ENCODE measurements around the gene PRMT3. TPM values are rescaled to one million over a fixed set of nuclear protein-coding genes. Genes with fewer than 3 reads are reported as not detected.
A peak's percentile ranks its signal among the peaks of the same experiment; 100 is the strongest.
"Not testable (repeated sequence)": the region's sequence is repeated elsewhere in the genome, so short reads cannot be mapped to it uniquely, and the experiment has no call there.

PRMT3 gene
- total and polyA plus RNA-seq, 3 experiments from 2014 or later, result 5.4 to 54.4 (median 50.0) TPM

- Mint-ChIP-seq H3K4me3 (no peak overlapping the region), H3K4me1 (peaks cover 12 to 24% (median 22%) of the 10 kb centered on the region in 3 donors), H3K27ac (no peak overlapping the region), H3K27me3 (peaks cover 0 to 2% of the 10 kb centered on the region in 2 donors), H3K36me3 (no peaks in the 10 kb centered on the region), H3K9me3 (no peaks in the 10 kb centered on the region)
- no peak overlapping the region for H3K4me3 ChIP-seq (ENCODE audit: low read length)
- CTCF ChIA-PET, result interaction anchor here (1.3 to 1.7 kb wide), 2 partner anchors 14 to 229 kb away, joined by 3 to 5 read pairs; no protein-coding TSS in a partner anchor
- no peaks in the 10 kb centered on the region for H3K27me3 ChIP-seq (ENCODE audit: insufficient read depth, low read length, poor library complexity, severe bottlenecking)
- no peaks in the 10 kb centered on the region for H3K36me3 ChIP-seq (ENCODE audit: insufficient read depth, low read length)
- no peaks in the 10 kb centered on the region for H3K9me3 ChIP-seq (ENCODE audit: low read length)
- H3K27ac ChIP-seq (ENCODE audit: low read depth, low read length), result no peak overlapping the region
- H3K4me1 ChIP-seq (ENCODE audit: insufficient read depth, low read length), result peaks cover 12% of the 10 kb centered on the region
- DNase-seq, result no peak
- POLR2A ChIA-PET, result no interaction called here
Measured at GRCh38 chr11:20357150-20357549, 30.4 kb upstream of the PRMT3 start.

- CTCF ChIA-PET, result interaction anchor here (0.7 to 2.3 kb wide), 4 partner anchors 9 to 232 kb away, joined by 3 to 13 read pairs (median 4); no protein-coding TSS in a partner anchor
- Histone ChIP-seq H3K27me3 (ENCODE audit: insufficient read depth, low read length, poor library complexity, severe bottlenecking) (no peaks in the 10 kb centered on the region), H3K36me3 (ENCODE audit: insufficient read depth, low read length) (no peaks in the 10 kb centered on the region), H3K4me3 (ENCODE audit: low read length) (peak overlapping the region; percentile 0), H3K4me1 (ENCODE audit: insufficient read depth, low read length) (peaks cover 37% of the 10 kb centered on the region), H3K27ac (ENCODE audit: low read depth, low read length) (no peak overlapping the region), H3K9me3 (ENCODE audit: low read length) (no peaks in the 10 kb centered on the region)
- POLR2A ChIA-PET, result no interaction called here
- DNase-seq, result peak in 4 of 5 donors; percentile 36 to 61 (median 47)
- Mint-ChIP-seq H3K4me1 (peaks cover 40 to 52% (median 43%) of the 10 kb centered on the region in 3 donors), H3K36me3 (peaks cover 0 to 5% (median 0%) of the 10 kb centered on the region in 3 donors), H3K9me3 (no peaks in the 10 kb centered on the region), H3K27me3 (no peaks in the 10 kb centered on the region), H3K4me3 (peak overlapping the region; percentile 38 to 79 (median 67)), H3K27ac (peak overlapping the region; percentile 62 to 92 (median 82))
Measured at GRCh38 chr11:20360650-20361049, 26.9 kb upstream of the PRMT3 start.

GRCh38 chr11:20362481-20362880, 25.0 kb upstream of the PRMT3 start:
- no peaks in the 10 kb centered on the region for H3K36me3 ChIP-seq (ENCODE audit: insufficient read depth, low read length)
- peak overlapping the region; percentile 7 to 96 (median 93) for H3K27ac Mint-ChIP-seq
- DNase-seq, result no peak
- ChIA-PET POLR2A (no interaction called here), CTCF (interaction anchor here (1.5 to 2.6 kb wide), 2 partner anchors 8 to 24 kb away, joined by 5 to 12 read pairs; no protein-coding TSS in a partner anchor)
- H3K9me3 Mint-ChIP-seq, result no peaks in the 10 kb centered on the region
- H3K4me3 Mint-ChIP-seq, result peak overlapping the region; percentile 72 to 97 (median 94)
- H3K4me3 ChIP-seq (ENCODE audit: low read length), result peak overlapping the region; percentile 78
- no peaks in the 10 kb centered on the region for H3K27me3 Mint-ChIP-seq
- peaks cover 53 to 67% (median 59%) of the 10 kb centered on the region in 3 donors for H3K4me1 Mint-ChIP-seq
- no peaks in the 10 kb centered on the region for H3K9me3 ChIP-seq (ENCODE audit: low read length)
- peaks cover 41% of the 10 kb centered on the region for H3K4me1 ChIP-seq (ENCODE audit: insufficient read depth, low read length)
- H3K27me3 ChIP-seq (ENCODE audit: insufficient read depth, low read length, poor library complexity, severe bottlenecking), result no peaks in the 10 kb centered on the region
- peaks cover 0 to 12% (median 4%) of the 10 kb centered on the region in 3 donors for H3K36me3 Mint-ChIP-seq
- H3K27ac ChIP-seq (ENCODE audit: low read depth, low read length), result no peak overlapping the region

GRCh38 chr11:20363149-20363499, 24.4 kb upstream of the PRMT3 start:
- H3K4me1 Mint-ChIP-seq, result peaks cover 55 to 72% (median 62%) of the 10 kb centered on the region in 3 donors
- peak overlapping the region; percentile 88 to 96 (median 94) for H3K27ac Mint-ChIP-seq
- no peaks in the 10 kb centered on the region for H3K27me3 ChIP-seq (ENCODE audit: insufficient read depth, low read length, poor library complexity, severe bottlenecking)
- POLR2A ChIA-PET, result interaction anchor here (1.1 kb wide), 1 partner anchor 9 kb away, joined by 4 read pairs; no protein-coding TSS in a partner anchor
- H3K9me3 Mint-ChIP-seq, result no peaks in the 10 kb centered on the region
- peak overlapping the region; percentile 83 for H3K27ac ChIP-seq (ENCODE audit: low read depth, low read length)
- peaks cover 0 to 15% (median 5%) of the 10 kb centered on the region in 3 donors for H3K36me3 Mint-ChIP-seq
- H3K27me3 Mint-ChIP-seq, result no peaks in the 10 kb centered on the region
- no peaks in the 10 kb centered on the region for H3K9me3 ChIP-seq (ENCODE audit: low read length)
- DNase-seq, result no peak
- peak overlapping the region; percentile 84 to 97 (median 94) for H3K4me3 Mint-ChIP-seq
- CTCF ChIA-PET, result interaction anchor here (1.4 to 2.6 kb wide), 3 partner anchors 8 to 235 kb away, joined by 5 to 12 read pairs (median 7); no protein-coding TSS in a partner anchor
- peak overlapping the region; percentile 78 for H3K4me3 ChIP-seq (ENCODE audit: low read length)
- peaks cover 42% of the 10 kb centered on the region for H3K4me1 ChIP-seq (ENCODE audit: insufficient read depth, low read length)
- H3K36me3 ChIP-seq (ENCODE audit: insufficient read depth, low read length), result no peaks in the 10 kb centered on the region

GRCh38 chr11:20363500-20364340, 23.8 kb upstream of the PRMT3 start, which contains the start of gene HTATIP2:
Gene HTATIP2 (plus strand): TSS chr11:20363714. CDS start chr11:20364238, 524 bp downstream.
- H3K27ac Mint-ChIP-seq, result peak within 1 kb of the TSS; percentile 88 to 96 (median 94)
- POLR2A ChIA-PET, result interaction anchor here (0.5 to 1.1 kb wide), 2 partner anchors 10 to 207 kb away, joined by 3 to 4 read pairs; no protein-coding TSS in a partner anchor
- peak within 1 kb of the TSS; percentile 83 for H3K27ac ChIP-seq (ENCODE audit: low read depth, low read length)
- no peaks in the 10 kb centered on the region for H3K27me3 ChIP-seq (ENCODE audit: insufficient read depth, low read length, poor library complexity, severe bottlenecking)
- H3K9me3 Mint-ChIP-seq, result no peaks in the 10 kb centered on the region
- DNase-seq, result peak; percentile 72 to 87 (median 77)
- peaks cover 0 to 20% (median 6%) of the 10 kb centered on the region in 3 donors for H3K36me3 Mint-ChIP-seq
- H3K4me3 ChIP-seq (ENCODE audit: low read length), result peak within 1 kb of the TSS; percentile 78
- H3K36me3 ChIP-seq (ENCODE audit: insufficient read depth, low read length), result no peaks in the 10 kb centered on the region
- peaks cover 45% of the 10 kb centered on the region for H3K4me1 ChIP-seq (ENCODE audit: insufficient read depth, low read length)
- no peaks in the 10 kb centered on the region for H3K9me3 ChIP-seq (ENCODE audit: low read length)
- H3K4me3 Mint-ChIP-seq, result peak within 1 kb of the TSS; percentile 86 to 97 (median 94)
- H3K27me3 Mint-ChIP-seq, result no peaks in the 10 kb centered on the region
- CTCF ChIA-PET, result interaction anchor here (0.8 to 2.6 kb wide), 7 partner anchors 9 to 236 kb away, joined by 3 to 12 read pairs (median 3); no protein-coding TSS in a partner anchor
- H3K4me1 Mint-ChIP-seq, result peaks cover 57 to 78% (median 68%) of the 10 kb centered on the region in 3 donors

GRCh38 chr11:20364341-20364792, 23.1 kb upstream of the PRMT3 start:
- no peaks in the 10 kb centered on the region for H3K9me3 ChIP-seq (ENCODE audit: low read length)
- H3K9me3 Mint-ChIP-seq, result no peaks in the 10 kb centered on the region
- no peaks in the 10 kb centered on the region for H3K27me3 Mint-ChIP-seq
- peak overlapping the region; percentile 85 to 91 (median 86) for H3K4me3 Mint-ChIP-seq
- H3K36me3 Mint-ChIP-seq, result peaks cover 0 to 26% (median 7%) of the 10 kb centered on the region in 3 donors
- peaks cover 45% of the 10 kb centered on the region for H3K4me1 ChIP-seq (ENCODE audit: insufficient read depth, low read length)
- H3K27me3 ChIP-seq (ENCODE audit: insufficient read depth, low read length, poor library complexity, severe bottlenecking), result no peaks in the 10 kb centered on the region
- POLR2A ChIA-PET, result interaction anchor here (1.1 kb wide), 1 partner anchor 10 kb away, joined by 4 read pairs; no protein-coding TSS in a partner anchor
- no peak for DNase-seq
- no peaks in the 10 kb centered on the region for H3K36me3 ChIP-seq (ENCODE audit: insufficient read depth, low read length)
- CTCF ChIA-PET, result interaction anchor here (0.8 to 2.6 kb wide), 7 partner anchors 10 to 236 kb away, joined by 3 to 12 read pairs (median 3); no protein-coding TSS in a partner anchor
- H3K4me3 ChIP-seq (ENCODE audit: low read length), result peak overlapping the region; percentile 78
- H3K27ac Mint-ChIP-seq, result peak overlapping the region; percentile 50 to 92 (median 89)
- peaks cover 57 to 83% (median 72%) of the 10 kb centered on the region in 3 donors for H3K4me1 Mint-ChIP-seq
- peak overlapping the region; percentile 83 for H3K27ac ChIP-seq (ENCODE audit: low read depth, low read length)

GRCh38 chr11:20365465-20365864, 22.1 kb upstream of the PRMT3 start:
- H3K27me3 ChIP-seq (ENCODE audit: insufficient read depth, low read length, poor library complexity, severe bottlenecking); H3K9me3 ChIP-seq (ENCODE audit: low read length); DNase-seq; H3K36me3 ChIP-seq (ENCODE audit: insufficient read depth, low read length); H3K27me3 Mint-ChIP-seq; H3K27ac ChIP-seq (ENCODE audit: low read depth, low read length); POLR2A ChIA-PET; H3K4me3 ChIP-seq (ENCODE audit: low read length); H3K9me3 Mint-ChIP-seq: not testable (repeated sequence)
- Mint-ChIP-seq H3K4me3 (peak overlapping the region in 6 of 7 donors; percentile 62 to 91 (median 86)), H3K27ac (peak overlapping the region in 7 of 8 donors; percentile 5 to 92 (median 21)), H3K36me3 (peaks cover 0 to 28% (median 7%) of the 10 kb centered on the region in 3 donors), H3K4me1 (peaks cover 54 to 82% (median 68%) of the 10 kb centered on the region in 3 donors)
- peaks cover 38% of the 10 kb centered on the region for H3K4me1 ChIP-seq (ENCODE audit: insufficient read depth, low read length)
- CTCF ChIA-PET, result interaction anchor here (0.7 to 1.3 kb wide), 2 partner anchors 21 to 31 kb away, joined by 3 read pairs; no protein-coding TSS in a partner anchor
